HS-5 (cell line): Measurements from ENCODE around the gene MRTFB.
A peak's percentile ranks its signal among the peaks of the same experiment; 100 is the strongest.

Experiments used
- DNase-seq: peaks from one replicate; pipeline ENCODE4 v3.0.0-alpha.2; 2012; ENCODE audit warnings: low read depth

Gene MRTFB

GRCh38 chr16:14238756-14239155 is 167.6 kb downstream of the MRTFB start:
- DNase-seq: no peak

- no peak for DNase-seq
These were observed 168.7 kb downstream of the MRTFB start for GRCh38 chr16:14239791-14240190.

- no peak for DNase-seq
These were observed 169.2 kb downstream of the MRTFB start for GRCh38 chr16:14240219-14240843.

- DNase-seq: no peak
These were observed 169.8 kb downstream of the MRTFB start for GRCh38 chr16:14240964-14241363.

GRCh38 chr16:14241631-14242030 is 170.5 kb downstream of the MRTFB start:
- DNase-seq: no peak

GRCh38 chr16:14242769-14243168 is 171.7 kb downstream of the MRTFB start:
- no peak for DNase-seq

- peak; percentile 14 for DNase-seq
These were observed 173.3 kb downstream of the MRTFB start for GRCh38 chr16:14244196-14245010.

- no peak for DNase-seq
These were observed 177.7 kb downstream of the MRTFB start for GRCh38 chr16:14248791-14249190.

GRCh38 chr16:14249291-14250032 is 178.3 kb downstream of the MRTFB start:
- peak; percentile 34 for DNase-seq

GRCh38 chr16:14251419-14251818 is 180.3 kb downstream of the MRTFB start:
- no peak for DNase-seq

- no peak for DNase-seq
These were observed 181.7 kb downstream of the MRTFB start for GRCh38 chr16:14252860-14253259.

- no peak for DNase-seq
These were observed 191.9 kb downstream of the MRTFB start for GRCh38 chr16:14263011-14263410.

GRCh38 chr16:14263769-14264168 is 192.7 kb downstream of the MRTFB start:
- no peak for DNase-seq

GRCh38 chr16:14264327-14264943 is 193.3 kb downstream of the MRTFB start:
- no peak for DNase-seq

GRCh38 chr16:14268073-14268472 is 197.0 kb downstream of the MRTFB start:
- no peak for DNase-seq

- DNase-seq: no peak
These were observed 204.8 kb downstream of the MRTFB start for GRCh38 chr16:14275934-14276333.

GRCh38 chr16:14278749-14279148 is 207.6 kb downstream of the MRTFB start:
- no peak for DNase-seq

GRCh38 chr16:14280541-14280940 is 209.4 kb downstream of the MRTFB start:
- DNase-seq: peak; percentile 75

GRCh38 chr16:14283786-14284185 is 212.7 kb downstream of the MRTFB start:
- DNase-seq: no peak

GRCh38 chr16:14284371-14284770 is 213.3 kb downstream of the MRTFB start:
- no peak for DNase-seq

GRCh38 chr16:14284930-14285512 is 213.9 kb downstream of the MRTFB start:
- DNase-seq: peak; percentile 54
